GM21447 (cell line): Measurements from ENCODE around the gene DUSP7.

ENCODE experiments used
- ATAC-seq: cut with Tn5 transposase; IDR thresholded peaks from one replicate; pipeline ENCODE4 v1.9.1; 2021; ENCODE audit not compliant: unreplicated experiment

The DUSP7 gene

GRCh38 chr3:52068730-52069129, 12.4 kb upstream of the DUSP7 start:
- no peak for ATAC-seq

- ATAC-seq: no peak
Observed at GRCh38 chr3:52068055-52068571, 11.7 kb upstream of the DUSP7 start.

- no peak for ATAC-seq
Observed at GRCh38 chr3:52067526-52067925, 11.2 kb upstream of the DUSP7 start.

- ATAC-seq: no peak
Observed at GRCh38 chr3:52067046-52067445, 10.7 kb upstream of the DUSP7 start.

DNA sequence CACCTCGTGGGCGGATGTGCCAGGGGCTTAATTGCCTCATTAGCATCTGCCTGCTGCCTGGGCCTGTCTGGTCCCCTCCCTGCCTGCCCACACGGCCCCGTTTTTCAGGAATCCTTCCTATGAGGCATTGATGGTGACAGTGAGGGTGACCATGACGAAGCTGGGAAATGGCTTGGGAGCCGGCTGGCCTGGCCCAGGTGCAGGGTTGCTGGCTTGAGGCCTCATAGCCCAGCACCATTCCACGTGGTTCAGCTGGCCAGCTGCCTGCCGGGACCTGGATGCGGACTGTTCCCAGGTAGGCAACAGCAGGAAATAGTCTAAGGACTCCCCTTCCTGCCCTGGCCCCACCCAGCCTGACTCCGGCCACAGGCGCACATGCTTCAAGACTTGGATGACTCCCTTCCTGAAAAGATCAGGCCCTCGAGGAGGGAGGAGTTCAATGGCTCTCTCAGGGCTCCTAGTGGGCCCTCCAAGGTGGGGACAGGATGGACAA, 8.9 kb upstream of the DUSP7 start:
- no peak for ATAC-seq

DNA sequence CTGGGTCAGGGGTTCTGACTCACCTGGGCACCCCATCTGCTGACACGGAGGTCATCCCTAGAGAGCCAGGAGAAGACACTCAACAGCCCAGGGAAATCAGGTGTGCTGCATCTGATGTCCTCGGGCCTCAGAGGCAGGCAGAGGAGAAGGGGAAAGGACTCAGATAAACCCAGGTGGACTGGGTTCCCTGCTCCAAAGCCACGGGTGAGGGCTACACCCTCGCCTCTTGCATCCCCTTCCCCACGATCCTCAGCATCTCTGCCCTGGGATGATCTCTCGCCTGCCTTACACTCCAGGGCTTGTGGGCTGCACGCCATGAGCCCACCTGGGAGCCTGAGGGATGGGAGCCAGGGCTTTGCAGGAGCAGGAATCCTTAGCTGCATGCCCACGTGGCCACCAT, 8.2 kb upstream of the DUSP7 start:
- ATAC-seq: no peak

DNA sequence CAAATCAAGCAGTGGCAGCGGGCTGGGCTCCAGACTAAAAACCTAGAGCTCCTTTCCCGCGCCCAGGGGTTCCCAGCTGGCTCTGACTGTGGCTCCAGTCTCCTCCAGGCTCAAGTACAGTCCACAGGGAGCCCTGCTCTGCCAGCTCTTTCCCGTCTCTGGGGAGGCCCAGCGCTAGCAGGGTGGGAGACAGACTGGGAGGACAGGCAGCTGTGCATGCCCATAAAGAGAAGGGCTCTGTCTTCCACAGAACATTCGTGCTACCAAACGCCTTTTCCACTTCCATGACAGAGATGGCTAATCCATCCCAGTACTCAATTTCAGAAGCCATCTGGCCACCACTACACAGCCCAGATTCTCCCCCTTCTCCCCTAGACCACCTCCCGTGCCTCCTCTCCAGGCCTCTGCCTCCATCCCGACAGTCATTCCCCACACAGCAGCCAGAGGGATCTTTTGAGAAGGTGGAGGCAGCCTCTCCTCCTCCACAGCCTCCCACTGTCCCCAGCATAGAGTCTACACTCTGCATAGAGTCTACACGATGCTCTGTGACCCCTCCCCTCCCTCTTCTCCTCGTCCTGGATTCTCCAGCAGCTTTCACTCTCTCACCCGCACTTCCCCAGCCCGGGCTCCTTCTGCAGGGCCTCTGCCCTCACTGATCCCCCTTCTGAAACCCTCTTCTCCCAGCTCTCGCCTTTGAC, 6.8 kb upstream of the DUSP7 start:
- ATAC-seq: no peak

DNA sequence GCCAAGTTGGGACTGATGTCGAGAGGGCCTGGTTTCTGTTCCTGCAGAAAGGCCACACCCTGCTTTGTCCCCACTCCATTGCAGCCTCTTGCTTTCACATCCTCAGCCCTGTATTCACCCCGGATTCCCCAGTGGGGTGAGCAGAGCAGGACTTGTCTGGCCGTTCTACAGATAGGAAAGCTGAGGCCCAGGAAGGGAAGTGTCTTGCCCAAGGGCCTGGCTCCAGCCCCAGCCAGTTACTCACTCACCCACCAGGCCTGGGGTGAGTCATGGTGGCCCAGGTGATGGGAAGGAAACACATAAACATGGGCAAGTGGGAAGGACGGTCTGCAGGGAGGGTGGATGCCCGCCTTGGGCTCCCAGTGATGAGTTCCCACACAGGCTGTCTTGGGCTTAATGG, 6.1 kb upstream of the DUSP7 start:
- no peak for ATAC-seq

DNA sequence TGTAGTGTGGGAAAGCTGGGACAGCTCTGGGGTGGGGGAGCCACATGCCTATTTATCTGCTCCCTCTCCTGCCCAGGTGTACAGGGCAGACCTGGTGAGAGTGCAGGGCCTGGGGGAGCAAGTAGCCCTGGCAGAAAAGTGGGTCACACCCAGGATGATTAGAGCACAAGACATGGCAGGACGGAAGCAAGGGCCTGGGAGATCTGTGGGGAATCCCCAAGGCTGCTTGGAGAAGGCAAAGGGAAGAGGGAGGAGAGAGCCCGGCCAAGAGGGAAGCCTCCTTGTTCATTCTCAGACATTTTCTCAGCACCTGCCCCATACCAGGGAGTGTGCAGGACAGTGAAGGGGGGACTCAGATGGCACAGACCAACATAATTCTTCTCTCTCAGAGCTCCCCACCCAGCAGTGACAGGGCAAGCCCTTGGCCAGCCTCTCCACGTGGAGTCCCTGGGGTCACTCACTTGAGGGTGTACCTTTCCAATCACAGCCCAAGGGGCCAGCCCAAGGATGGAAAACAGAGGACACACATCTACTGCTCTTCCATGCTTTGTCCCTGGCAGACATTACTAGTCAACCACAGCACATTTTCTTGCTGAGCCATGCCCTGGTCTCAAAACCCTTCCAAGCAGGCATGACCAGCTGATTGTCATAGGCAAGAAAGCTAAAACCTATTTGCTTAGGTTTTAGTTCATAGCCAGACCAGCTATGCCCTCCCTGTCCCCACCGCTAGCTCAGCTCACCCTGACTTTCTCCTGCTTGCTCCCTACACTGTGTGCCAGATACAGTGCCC, 4.9 kb upstream of the DUSP7 start:
- ATAC-seq: no peak

- no peak for ATAC-seq
Observed at GRCh38 chr3:52059781-52060180, 3.4 kb upstream of the DUSP7 start.

GRCh38 chr3:52057812-52058495, 1.6 kb upstream of the DUSP7 start:
- no peak for ATAC-seq

DNA sequence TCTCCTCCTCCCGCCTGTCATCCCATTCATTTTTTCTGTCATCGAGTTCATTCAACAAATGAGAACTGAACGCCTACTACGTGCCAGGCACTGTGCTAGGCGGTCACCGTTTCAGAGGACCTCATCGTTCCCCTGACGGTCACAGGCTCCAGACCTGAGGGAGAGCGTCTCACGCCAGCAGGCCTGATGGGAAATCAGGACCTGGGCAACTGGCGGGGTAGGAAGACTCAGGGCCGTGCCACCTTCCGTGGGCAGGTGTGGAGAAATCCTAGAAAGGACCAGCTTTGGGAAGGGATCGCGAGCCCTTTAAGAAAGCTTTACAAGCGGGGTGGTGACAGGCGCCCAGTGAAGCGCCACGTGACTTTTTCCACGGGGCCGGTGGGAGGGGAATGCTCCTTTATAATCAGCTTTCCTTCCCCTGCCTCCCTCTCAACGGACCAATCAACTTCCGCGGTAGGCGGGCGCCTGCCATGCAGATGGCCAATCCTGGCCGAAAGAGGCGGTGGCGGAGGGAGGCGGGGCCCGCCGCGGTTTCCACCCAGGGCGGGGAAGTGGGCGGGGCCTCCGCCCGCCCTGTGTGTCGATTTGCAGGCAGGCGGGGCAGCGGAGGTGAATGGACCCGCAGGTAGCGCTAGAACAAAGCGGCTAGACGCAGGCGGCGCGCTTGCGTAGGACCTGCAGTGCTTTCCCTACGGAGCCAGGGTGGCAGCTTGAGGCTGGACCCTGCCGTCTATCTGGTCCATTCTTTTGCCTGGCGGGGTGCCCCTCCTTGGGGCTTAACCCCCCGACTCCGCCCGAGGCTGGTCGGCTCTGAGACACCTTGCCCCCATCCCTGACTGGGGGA, 819 bp upstream of the DUSP7 start:
- ATAC-seq: peak; percentile 70

DNA sequence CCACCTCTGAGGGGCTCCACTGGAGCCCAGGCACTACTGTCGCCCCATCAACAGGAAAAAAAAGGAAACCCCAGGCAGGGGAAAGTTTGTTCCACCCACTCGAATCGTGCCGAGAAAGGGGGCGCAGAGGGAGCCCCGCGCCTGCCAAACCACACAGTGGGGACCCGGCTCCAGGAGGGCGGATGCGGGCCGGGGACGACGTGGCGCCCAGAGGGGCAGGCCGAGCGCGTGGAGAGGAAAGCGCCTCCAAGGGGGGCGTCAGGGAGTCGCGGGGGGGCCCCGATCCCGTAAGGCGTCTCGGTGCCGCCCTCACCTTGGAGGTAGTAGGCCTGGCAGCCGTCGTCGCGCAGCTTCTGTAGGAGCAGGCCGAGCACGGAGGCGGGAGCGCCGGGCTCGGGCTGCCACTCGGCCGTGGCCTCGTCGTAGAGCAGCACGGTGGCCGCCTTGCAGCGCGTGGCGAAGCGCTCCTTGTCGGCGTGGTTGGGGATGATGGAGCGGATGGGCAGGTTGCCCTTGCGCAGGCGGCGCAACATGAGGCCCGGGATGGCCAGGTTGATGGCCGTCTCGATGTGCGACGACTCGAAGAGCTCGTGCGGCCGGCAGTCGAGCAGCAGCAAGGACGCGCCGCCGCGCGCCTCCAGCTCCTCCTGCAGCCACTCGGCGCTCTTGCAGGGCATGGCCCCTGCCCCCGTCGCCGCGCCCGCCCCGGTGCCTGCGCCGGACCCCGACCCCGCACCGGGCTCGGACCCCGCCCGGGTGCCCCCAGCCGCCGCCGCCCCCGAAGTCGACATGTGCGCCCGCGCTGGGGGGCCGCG, 627 bp downstream of the DUSP7 start:
- ATAC-seq: no peak

DNA sequence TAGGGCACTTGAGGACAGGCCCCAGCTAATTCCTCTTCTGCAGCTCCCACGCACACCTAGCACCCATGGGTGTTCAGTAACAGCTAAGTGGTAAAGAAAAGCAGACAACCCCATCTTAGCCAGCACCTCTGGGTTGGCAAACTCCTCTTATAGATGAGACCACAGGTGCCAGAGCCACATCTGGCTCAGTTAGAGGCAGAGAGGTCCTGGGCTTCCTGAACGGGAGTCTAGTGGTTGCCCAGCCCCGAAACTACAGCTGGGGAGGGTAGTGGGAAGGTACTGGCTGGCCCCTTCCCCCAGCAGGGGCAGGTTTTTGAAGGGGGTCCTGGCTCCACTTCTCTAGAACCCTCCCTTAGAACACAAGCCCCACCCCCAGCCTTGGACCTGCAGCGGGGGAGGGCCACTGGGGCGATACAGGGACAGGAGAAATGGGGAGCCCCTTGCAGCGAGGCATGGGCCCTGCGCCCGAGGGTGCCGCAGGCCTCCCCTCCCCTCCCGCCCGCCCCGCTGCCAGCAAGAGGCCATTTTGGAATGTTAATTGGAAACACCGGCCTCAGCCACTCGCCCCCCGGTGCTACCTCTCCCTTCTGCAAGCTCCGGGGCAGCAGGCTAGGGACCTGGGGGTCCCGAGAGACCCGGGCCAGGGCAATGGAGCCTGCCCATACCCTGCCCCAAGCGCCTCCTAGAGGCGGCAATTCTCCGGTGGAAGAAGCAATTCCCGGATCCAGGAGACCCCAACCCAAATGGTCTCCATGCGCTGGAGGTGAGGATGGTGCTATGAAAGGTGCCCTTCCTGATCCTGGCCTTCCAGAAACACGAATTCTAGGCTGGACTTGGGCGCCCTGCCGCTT, 1.5 kb downstream of the DUSP7 start:
- ATAC-seq: no peak

DNA sequence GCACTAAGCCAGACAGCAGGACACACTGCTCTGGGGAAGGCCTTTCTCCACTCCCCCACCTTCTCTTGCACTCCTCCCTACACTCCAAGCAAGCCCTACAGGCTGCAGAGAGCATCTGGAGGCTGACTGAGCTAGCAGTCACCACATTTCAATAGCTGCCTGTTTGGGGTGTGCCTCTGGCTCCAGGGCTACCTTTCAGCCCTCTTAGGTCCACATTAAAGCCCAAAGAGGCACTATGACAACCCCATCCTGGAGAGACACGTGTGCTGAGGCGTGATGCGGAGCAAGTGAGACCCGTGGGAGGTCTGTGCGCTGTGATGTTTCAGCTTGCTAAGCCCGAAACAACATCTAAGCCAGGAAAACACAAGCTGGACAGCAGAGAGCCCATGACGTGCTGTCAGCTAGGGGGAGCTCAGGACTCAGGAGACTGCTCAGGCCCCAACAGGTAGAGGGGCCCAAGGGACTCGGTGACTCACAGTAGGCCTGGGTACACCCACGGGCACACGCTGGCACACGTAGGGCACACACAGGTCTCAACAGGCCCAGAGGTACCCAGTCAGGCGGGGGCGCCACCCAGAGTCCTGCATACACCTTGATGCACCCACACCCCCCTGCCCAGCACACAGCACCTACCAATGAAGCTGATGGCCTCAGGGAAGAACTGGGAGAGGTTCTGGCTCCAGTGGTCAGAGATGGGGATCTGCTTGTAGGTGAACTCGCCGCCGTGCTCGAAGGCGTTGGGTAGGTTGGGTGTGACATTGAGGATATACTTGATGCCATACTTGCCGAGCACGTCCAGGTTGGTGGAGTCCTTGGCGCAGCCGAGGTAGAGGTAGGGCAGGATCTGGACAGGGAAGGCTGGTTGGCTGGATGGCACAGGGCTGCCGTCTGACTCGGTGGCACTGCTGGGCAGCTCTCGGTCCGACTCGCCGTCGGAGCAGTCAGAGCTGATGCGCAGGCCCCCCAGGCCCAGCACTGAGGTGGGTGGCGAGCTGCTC, 2.8 kb downstream of the DUSP7 start:
- no peak for ATAC-seq

- no peak for ATAC-seq
Observed at GRCh38 chr3:52052831-52053306, 3.5 kb downstream of the DUSP7 start.

GRCh38 chr3:52051444-52051843, 4.9 kb downstream of the DUSP7 start:
- ATAC-seq: no peak

DNA sequence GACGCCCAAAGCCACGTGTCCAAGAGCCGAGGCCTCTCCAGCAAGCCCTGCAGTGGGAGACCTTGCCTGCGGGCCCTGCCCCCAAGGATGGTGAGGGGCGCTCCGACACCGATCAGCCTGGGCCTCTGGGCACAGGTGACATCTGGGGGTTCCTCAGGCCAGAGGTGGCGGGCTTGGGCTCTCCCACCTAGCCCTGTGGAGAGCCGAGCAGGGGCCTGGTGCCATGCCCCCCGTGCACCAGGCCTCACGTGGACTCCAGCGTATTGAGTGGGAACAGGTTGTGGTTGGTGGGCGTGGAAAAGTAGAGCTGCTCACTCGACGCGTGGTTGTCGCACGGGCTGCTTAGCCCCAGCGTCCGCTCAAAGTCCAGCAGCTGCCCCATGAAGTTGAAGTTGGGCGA, 5.8 kb downstream of the DUSP7 start:
- no peak for ATAC-seq
